ENCODE results near the gene ADGRG6.

ADGRG6 gene

DNA sequence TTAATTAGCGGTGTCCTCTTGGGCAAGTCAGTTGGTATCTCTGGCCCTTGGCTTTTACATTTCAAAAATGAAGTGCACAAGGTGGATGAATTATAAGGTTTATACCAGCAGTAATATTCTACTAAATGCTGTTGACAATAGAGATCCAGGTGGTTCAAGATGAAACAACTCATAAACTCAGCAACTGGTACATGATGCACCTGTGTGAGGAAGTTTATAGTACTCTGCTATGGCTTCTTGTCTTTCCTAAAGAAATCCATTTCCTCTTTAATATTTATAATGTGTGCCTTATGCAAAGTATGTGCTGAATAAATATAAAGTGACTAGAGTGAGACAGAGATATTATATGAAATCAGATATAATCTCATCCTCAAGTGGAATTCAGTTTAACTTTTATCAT, 48.5 kb downstream of the ADGRG6 start:
- DNase-seq, result no peak

GRCh38 chr6:142353690-142354089, 51.9 kb downstream of the ADGRG6 start:
- no peak for DNase-seq

DNA sequence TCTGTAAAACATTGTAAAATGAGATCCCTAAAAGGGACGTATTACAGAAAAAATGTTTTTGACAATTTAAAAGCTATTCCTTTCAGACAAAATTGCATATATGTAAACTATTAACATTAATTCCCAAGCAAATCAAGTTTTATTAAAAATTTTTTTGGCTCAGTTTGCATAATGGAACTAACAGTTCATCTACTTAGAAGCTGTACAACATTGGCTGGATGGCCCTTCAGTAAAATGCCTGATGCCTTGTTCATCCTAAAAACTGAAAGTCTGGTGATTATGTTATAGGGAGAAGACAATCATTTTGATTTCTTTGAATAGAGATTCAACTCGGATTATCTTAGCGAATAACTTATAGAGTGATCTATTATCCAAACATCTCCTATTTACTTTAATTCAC, 52.8 kb downstream of the ADGRG6 start:
- no peak for DNase-seq

GRCh38 chr6:142355520-142356174, 53.8 kb downstream of the ADGRG6 start:
- peak in 1 of 4 experiments; percentile 2 for DNase-seq

GRCh38 chr6:142356201-142356883, 54.5 kb downstream of the ADGRG6 start:
- no peak for DNase-seq

GRCh38 chr6:142356884-142357225, 55.0 kb downstream of the ADGRG6 start:
- no peak for DNase-seq

GRCh38 chr6:142357879-142358278, 56.1 kb downstream of the ADGRG6 start:
- no peak for DNase-seq

DNA sequence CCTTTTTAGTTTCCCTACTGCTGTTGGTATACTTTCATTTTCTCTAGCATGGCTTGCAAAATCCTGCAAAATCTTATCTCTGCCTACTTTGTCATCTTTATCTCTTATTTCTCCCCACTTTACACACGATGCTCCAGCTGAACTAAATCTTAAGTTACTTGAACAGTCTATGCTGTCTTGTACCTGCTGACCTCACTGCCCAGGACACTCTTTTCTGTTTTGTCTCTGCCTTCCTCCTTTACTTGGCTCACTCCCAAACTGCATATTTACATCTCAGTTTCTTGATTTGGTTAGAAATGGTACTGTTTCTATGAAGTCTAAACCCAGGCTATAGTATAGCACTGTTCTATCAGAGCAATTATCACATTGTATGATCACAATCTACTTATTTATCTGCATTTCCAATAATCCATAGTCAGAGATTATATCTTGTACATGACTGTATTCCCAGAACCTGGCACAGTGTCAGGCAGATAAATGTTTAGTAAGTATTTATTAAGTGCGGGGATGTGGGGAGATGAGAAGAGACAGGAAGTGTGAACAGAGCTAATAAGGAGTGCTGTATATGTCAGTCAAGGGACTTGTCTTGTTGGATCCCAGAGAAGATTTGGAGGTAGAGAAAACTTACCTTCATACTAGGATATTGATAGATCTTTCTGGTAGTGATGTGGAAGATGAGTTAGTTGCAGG, 57.6 kb downstream of the ADGRG6 start:
- DNase-seq, result no peak

DNA sequence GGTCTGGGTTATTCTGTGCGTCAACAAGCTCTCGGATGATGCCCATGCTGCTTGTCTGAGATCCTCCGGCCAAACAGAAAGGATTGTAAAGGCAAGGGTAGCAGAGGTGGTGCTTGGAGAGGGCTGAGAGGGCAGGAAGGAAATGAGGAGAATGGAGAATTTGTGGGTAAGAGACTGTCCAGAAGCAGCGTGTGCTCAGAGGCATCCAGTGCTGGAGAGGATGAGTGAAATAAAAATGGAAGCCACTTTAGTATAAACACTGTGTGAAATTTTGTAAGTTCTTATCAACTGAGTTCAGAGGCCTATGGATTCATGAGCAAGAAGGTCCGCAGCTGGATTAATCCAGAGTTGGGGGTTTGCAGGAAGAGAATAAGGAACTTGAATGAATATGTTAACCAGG, 59.5 kb downstream of the ADGRG6 start:
- no peak for DNase-seq

DNA sequence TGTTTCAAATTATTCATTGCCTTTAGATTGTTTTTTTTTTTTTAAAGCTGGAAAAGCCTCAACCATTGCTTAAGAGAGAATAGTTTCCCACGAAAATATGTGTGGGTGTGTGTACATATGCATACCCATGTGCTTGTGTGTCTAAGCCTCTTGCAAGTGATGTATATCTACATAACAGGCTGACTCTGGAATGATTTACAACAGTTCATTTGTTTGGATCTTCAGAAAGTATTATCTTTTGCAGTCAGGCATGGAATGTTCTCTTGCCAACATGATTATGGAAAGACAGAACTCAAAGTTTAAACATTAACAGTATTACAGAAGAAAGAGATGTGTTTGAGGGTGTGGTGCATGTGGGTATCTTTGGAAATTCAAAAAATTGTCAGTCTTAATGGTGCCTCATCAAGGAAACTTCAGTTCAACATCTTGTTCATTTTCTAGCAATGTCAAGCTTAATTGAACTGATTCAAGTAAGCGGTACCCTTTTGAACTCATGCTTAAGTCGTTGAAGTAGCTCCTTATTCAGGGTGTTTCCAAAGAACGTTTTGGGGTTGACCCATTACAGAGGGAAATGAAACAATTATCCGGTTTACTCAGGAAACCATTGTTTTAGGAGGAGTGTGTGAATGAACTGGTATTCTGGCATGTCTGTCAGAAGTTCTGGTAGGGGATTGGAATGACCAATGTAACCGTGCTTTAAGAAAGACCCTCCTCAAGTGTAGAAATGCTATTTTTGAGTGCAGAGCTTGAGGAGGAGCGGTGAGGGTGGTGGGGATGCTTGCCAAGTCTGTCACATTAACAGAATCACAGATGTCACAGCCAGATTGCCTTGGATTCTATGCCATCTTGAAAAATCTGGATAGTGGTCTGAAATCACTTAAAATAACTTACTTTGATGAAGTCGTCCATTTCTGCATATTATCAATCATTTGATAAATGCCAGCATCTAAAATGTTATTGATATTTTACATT, 60.3 kb downstream of the ADGRG6 start:
- DNase-seq, result no peak

DNA sequence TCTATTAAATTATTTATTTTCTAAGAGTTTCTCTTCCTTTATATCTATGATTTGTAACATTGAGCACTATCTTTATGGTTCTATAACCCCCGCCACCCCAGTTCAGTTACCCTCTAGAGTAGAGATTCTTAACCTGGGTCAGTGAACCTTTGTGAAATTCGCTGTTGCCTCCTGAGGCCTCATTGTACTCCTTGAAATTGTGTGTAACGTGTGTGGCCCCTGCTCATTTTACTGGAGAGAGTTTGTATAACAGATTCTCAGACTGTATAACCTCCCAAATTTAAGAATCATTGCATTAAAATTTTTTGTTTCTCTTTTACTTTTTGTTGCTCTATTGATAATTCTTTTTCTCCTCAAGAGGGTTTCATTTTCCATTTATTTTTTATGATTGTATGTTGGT, 65.3 kb downstream of the ADGRG6 start:
- no peak for DNase-seq

GRCh38 chr6:142367501-142368018, 65.8 kb downstream of the ADGRG6 start:
- no peak for DNase-seq

DNA sequence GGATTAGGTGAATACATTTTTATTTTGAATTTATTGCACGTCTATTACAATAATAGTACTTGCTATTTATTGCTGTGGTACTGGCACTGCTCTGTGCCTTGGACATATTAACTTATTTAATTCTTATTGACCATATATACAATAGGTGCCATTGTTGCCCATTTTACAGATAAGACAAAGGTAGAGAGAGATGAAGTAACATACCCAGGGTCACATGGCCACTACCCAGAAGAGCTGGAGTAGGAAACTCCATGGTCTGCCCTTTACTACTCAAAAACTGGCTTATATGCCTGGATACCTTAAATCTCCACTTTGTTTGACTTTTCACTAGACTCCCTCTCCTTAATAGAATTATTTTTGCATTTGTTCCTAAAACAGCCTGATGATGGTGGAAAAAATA, 67.5 kb downstream of the ADGRG6 start:
- DNase-seq, result no peak

DNA sequence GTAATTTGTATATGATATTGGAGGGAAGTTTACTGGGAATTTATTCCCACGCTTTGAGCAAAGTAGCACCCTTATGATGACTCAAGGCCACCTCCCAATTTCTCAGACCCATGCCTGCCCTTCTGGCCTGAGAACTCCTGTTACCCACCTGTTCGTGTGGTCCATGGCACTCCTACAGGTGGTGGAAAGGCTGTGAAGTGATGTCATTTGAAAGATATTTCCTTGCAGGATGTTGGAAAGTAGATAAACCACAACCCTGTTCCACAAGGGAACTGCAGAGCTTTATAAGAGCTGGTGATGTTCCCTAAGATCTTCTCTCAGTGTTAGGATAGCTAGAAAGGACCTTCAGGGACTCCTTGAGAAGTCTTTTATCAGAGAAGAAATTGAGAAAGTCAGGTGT, 70.5 kb downstream of the ADGRG6 start:
- DNase-seq, result no peak

DNA sequence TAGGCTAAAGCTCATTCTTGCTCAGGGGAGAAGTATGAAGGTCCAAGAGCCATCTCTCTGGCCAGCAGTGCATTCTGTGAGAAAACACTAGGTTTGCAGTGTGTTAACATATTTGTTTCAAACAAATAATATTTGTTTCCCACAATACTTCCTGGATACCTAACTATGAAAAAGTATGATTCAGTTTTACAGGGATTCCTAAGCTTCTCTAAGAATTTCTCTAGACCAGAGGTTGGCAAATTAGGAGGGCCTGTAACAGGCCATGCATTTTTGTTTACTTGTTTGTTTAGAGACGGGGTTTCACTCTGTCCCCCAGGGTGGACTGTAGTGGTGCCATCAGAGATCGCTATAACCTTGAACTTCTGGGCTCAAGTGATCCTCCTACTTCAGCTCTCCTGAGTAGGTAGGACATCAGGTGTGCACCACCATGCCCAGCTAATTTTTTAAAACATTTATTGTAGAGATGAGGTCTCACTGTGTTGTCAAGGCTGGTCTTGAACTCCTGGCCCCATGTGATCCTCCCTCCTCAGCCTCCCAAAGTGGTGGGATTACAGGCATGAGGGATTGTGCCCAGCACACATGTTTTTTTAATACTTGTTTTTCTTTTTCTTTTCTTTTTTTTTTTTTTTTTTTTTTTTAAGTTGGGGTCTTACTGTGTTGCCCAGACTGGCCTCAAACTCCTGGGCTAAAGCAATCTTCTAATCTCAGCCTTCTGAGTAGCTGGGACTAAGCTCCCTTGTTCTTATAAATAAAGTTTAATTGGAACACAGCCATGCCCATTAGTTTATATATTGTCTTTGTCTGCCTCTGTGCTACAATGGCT, 71.7 kb downstream of the ADGRG6 start:
- DNase-seq, result no peak

DNA sequence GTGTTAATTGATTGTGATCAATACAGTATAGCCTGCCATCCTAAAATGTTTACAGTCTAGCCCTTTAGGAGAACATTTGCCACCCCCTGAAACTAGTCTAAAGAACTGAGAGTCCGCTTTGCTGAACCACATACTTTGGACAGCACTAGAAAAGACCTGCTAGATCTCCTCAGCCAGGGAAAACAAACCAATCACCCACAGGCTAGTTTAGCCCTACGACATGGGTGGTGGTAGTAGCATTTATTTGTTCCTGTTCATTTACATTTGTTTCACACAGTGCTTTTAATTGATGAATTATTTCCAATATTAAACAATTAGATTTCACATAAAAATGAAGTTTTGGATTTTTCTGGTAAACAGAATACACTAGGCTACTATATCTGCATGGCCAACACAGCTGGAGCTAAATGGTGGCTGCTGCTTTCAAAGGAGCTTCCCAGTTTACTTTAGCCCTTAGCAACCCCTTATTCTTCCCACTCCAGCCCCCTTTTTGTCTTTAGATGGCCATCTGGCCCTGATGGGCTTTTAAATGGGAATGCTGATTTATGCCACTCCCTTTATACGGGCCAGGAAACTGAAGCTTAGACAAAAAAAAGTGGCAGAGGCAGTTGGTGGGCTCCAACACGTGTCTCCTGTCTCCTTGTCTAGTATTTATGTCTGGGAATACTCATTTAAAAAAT, 72.4 kb downstream of the ADGRG6 start:
- DNase-seq, result no peak

DNA sequence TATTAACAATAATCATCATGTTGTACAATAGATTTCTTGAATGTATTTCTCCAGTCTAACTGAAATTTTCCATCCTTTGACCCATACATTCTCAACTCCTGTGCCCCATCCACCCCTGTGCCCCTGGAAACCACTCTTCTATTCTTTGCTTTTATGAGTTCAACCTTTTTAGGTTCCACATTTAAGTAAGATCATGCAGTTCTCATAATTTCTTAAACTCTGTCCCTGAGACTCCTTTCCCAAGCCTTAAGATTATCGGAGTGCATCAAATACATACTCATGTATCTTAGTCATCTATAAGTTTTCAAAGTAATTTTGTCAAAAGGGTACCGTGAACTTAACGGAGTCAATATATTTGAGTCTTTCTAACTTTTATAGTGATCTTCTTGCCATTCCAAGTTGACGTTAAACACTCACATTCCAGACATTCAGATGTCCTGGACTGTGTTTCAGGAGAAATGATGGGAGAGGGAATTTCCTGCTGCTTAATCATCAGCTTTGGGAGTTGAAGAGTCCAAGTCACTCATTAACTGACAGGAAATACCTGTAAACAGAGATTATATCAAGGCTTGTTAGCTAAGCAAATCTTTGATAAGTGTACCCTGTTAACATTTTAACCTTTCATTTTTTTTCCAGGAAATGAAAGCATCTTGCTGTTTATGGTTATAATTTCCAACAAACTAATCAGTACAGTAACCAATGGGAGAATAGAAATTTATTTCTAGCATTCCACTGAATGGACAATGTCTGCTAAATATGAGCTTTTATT, 73.3 kb downstream of the ADGRG6 start:
- DNase-seq, result no peak

GRCh38 chr6:142376115-142376514, 74.3 kb downstream of the ADGRG6 start:
- no peak for DNase-seq

DNA sequence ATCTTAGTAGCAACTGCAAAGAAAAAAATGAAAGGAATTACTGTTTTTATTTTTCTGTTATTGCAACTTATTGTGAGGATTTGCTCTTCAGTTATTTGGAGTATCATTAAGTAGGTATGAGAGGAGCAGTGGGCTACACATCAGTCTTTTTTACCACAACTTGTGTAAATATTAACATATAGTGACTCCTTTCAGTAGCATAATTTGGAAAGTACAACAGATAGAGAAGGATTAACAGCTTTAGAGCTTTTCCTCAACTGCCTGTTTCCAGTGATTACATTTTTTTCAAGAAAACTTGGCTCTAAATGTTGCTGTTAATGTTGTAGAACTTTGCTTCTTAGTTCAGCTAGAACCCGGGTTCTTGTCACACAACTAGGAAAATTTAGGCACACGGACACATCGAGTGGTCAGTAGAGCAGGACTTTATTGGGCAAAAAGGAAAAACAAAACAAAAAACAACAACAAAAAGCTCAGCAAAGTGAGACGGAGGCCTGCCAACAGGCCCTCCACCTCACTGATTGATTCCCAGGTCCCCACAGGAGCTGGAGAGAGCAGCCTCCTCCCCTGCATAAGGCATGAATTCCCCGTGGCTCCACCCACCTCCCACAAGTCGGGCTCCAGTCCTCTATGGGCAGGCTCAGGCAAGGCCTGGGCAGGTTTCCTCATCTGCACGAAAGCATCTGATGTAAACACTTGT, 75.1 kb downstream of the ADGRG6 start:
- no peak for DNase-seq

DNA sequence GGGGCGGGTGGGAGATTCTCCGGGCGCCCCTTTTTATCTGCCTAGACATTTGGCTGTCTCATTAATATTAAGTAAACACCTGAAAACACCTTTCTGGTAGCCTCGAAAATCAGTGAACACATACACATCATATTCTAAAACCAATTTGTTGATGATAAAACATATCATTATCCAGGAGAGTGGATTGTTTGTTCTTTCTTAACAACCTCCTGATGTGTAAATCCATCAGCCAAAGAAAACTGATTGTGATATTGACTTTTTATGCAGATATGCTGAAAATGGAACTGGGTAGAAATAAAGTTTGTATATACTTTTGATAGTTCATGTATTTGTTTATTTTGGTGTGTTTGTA, 75.7 kb downstream of the ADGRG6 start:
- no peak for DNase-seq

Data from activated naive CD4-positive, alpha-beta T cell (primary cell).